Iris pigment epithelial cell (primary cell): Measurements from ENCODE around the gene FFAR2.

ENCODE experiments used
- DNase-seq: peaks from one replicate; pipeline ENCODE4 v3.0.0-alpha.2; 2011; ENCODE audit warnings: low read depth

FFAR2 gene

GRCh38 chr19:35487656-35488182 lies 39.7 kb downstream of the FFAR2 start:
- DNase-seq, result no peak

GRCh38 chr19:35488677-35489076 lies 40.6 kb downstream of the FFAR2 start:
- DNase-seq, result no peak

- no peak for DNase-seq
Measured at GRCh38 chr19:35490364-35490763, 42.3 kb downstream of the FFAR2 start, which contains the start of gene KRTDAP. KRTDAP (minus strand) TSS chr19:35490464; CDS start chr19:35490442, 22 bp downstream.

- no peak for DNase-seq
Measured at GRCh38 chr19:35491836-35492360, 43.8 kb downstream of the FFAR2 start.

GRCh38 chr19:35493971-35494370 lies 45.9 kb downstream of the FFAR2 start:
- DNase-seq, result no peak

GRCh38 chr19:35495107-35496064 lies 47.3 kb downstream of the FFAR2 start:
- DNase-seq, result peak; percentile 67

GRCh38 chr19:35497406-35497805 lies 49.3 kb downstream of the FFAR2 start:
- no peak for DNase-seq

- no peak for DNase-seq
Measured at GRCh38 chr19:35498220-35498619, 50.2 kb downstream of the FFAR2 start.

GRCh38 chr19:35498984-35499527 lies 51.0 kb downstream of the FFAR2 start:
- DNase-seq, result no peak

GRCh38 chr19:35500611-35501010 lies 52.6 kb downstream of the FFAR2 start:
- DNase-seq, result no peak
